ENCODE measurements around the gene PRDM8.

GRCh38 chr4:80192252-80192866, 4.9 kb upstream of the PRDM8 start:
- TF ChIP-seq CTCF (IDR thresholded peaks at IDR 0.05) (no peak), EZH2 (IDR thresholded peaks at IDR 0.05) (no peak), EZH2phosphoT487 (IDR thresholded peaks at IDR 0.05) (no peak)

Data from neural progenitor cell (in vitro differentiated cells).